ENCODE results near the gene TRAPPC2.
"Not testable (repeated sequence)": the region's sequence is repeated elsewhere in the genome, so short reads cannot be mapped to it uniquely, and the experiment has no call there.

The TRAPPC2 gene

DNA sequence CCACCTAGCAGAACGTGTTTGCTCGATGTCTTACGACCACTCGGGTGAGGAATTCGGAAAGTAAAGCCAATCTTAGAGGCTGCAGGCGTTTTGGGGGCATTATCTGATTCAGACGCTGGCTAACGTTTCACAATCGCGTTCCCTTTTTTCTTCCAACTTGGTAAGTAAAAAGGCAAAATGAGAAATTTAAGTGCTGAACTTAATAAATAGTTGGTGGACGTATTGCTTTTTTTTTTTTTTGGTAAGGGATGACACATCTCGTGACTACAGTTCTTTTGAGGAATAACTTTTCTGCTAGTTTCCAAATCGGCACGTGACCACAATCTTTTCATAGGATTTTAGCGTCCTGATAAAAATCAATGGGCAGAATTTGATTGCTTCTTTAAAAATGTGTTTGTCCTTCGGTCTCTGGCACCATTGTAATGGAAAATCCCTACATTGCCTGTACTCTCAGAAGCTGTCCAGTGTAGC lies 44.6 kb downstream of the TRAPPC2 start:
- Histone ChIP-seq H3K4me1 (peaks cover 19% of the 10 kb centered on the region), H3K4me3 (peak overlapping the region; percentile 82), H3K27me3 (ENCODE audit: low read depth) (no peaks in the 10 kb centered on the region), H3K9me3 (no peaks in the 10 kb centered on the region), H3K36me3 (replicated peaks) (no peaks in the 10 kb centered on the region)
- in situ Hi-C loops (cut with MboI; ENCODE audit: low sequenced_read_pairs), result no loop called here
- DNase-seq (ENCODE audit: low spot score in 2 of 2), result peak in 1 of 2 experiments; percentile 72

DNA sequence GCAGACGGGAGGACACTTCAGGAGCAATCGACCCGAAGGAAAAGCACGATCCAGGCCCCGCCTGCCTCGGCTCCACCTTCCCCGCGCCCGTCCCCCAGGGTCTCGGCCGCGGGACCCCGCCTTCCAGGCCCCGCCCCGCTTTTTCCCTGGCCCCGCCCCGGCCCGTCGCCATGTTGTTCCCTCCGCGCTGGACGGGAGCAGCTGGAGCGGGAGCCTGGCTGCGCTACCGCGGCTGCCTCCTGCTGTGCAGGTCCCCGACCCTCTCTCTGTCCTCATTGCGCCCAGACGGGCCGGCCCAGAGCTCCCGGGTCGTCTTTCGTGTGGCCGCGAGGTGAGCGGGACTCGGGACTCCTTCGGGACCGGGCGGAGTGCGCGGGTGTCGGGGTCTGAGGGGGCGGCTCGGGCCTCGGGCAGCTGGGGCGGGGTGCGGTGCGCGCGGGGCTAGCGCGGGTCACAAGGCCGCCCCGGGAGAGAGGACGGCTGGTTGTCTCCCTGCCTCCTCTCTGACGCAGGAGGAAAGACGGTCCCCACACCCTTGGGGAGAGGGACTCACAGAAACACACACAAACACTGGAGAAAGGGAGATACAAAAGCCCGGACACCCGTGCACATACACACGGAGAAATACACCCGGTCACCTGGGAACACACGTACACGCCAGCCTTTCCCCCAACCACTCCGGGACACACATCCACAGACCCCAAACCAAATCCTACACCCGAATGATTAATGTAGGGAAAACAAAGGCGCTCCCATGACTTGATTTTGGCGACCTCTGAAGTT lies 45.3 kb downstream of the TRAPPC2 start, which contains the start of gene RAB9A:
TSS of gene RAB9A (plus strand) at position 171 of the 783 bp plus-strand sequence. CDS start 19,619 bp downstream, outside the sequence.
- peak; percentile 86 to 96 for DNase-seq (ENCODE audit: low spot score in 2 of 2)
- Histone ChIP-seq H3K4me1 (peaks cover 19% of the 10 kb centered on the region), H3K27me3 (ENCODE audit: low read depth) (no peaks in the 10 kb centered on the region), H3K9me3 (no peaks in the 10 kb centered on the region), H3K36me3 (replicated peaks) (no peaks in the 10 kb centered on the region), H3K4me3 (peak within 1 kb of the TSS; percentile 82)
- in situ Hi-C loops (cut with MboI; ENCODE audit: low sequenced_read_pairs), result no loop called here

DNA sequence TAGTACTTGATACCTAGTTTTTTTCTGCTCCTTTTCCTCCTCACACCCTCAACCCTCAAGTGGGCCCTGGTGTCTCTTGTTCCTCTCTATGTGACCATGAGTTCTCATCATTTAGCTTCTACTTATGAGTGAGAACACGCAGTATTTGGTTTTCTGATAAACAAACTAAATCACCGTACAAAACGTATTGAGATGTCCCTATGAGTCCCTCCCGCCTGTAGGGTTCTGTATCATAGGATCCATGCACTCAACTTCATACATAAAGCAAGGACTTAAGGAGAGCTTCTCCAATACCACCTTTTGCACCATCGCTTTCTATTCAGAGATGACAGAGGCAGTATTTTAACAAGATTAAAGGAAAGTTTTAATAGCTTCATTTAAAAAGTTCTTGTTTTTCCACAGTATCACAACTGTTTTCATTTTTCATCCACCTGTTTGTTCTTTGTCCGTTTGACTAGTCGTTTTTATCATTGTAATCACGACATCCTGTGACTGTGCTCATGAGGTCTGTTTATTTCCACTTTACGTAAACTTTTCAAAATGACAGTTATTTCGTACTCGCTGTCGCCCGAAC lies 45.9 kb downstream of the TRAPPC2 start:
- peaks cover 15% of the 10 kb centered on the region for H3K4me1 ChIP-seq
- no peaks in the 10 kb centered on the region for H3K27me3 ChIP-seq (ENCODE audit: low read depth)
- peak overlapping the region; percentile 82 for H3K4me3 ChIP-seq
- DNase-seq (ENCODE audit: low spot score in 2 of 2), result no peak
- in situ Hi-C loops (cut with MboI; ENCODE audit: low sequenced_read_pairs), result no loop called here
- no peaks in the 10 kb centered on the region for H3K36me3 ChIP-seq (replicated peaks)
- H3K9me3 ChIP-seq, result no peaks in the 10 kb centered on the region

DNA sequence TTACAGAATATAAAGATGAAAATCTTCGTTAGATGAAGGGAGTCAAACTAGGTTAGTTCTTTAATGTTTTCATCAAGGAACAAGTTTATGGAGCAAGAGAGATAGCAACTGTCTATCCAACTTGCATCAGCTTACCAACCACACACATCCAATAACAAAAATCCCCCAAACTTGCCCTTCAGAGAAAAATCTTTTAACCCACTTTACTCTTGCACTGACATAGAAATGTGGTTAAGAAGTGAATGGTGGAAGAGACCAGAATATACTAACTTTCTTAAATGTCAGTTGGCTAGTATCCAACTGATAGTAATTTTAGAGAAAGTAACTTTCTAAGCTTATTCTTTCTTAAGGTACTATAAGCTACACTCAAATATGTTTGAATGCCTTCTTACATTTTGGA lies 47.2 kb downstream of the TRAPPC2 start:
- Histone ChIP-seq H3K4me1 (peaks cover 8% of the 10 kb centered on the region), H3K9me3 (no peaks in the 10 kb centered on the region), H3K4me3 (no peak overlapping the region), H3K36me3 (replicated peaks) (no peaks in the 10 kb centered on the region), H3K27me3 (ENCODE audit: low read depth) (no peaks in the 10 kb centered on the region)
- DNase-seq (ENCODE audit: low spot score in 2 of 2), result no peak
- in situ Hi-C loops (cut with MboI; ENCODE audit: low sequenced_read_pairs), result no loop called here

DNA sequence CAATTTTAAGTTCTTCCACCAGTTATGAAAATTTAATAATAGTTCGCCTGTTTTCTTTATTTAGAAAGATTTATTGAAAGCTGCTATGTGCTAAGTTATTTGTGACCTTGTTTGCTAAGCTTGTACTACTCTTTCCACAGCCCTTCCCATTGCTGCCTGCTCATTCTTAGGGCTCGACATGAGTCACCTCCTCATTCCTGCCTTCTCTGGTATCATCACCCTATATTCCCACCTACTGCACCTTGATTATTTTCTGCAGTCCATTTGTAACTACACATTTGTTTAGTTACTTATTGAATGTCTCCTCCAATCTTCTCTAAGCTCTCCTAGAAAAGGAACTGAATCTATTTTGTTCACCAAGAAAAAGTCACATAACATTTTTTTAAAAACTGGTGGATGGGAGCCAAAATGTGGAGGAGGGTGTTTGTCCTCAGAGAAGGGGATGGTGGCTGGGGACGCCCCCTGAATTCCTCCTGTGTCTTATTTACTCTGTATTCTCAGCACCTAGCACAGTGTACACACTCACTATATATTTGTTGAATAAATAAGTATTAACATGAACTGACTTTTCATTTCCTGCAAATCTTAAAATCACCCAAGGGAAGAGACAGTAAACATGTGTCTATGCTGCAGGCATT lies 49.2 kb downstream of the TRAPPC2 start:
- H3K4me1 ChIP-seq, result peaks cover 3% of the 10 kb centered on the region
- DNase-seq (ENCODE audit: low spot score in 2 of 2), result no peak
- no peaks in the 10 kb centered on the region for H3K9me3 ChIP-seq
- H3K27me3 ChIP-seq (ENCODE audit: low read depth), result no peaks in the 10 kb centered on the region
- H3K4me3 ChIP-seq, result no peak overlapping the region
- H3K36me3 ChIP-seq (replicated peaks), result no peaks in the 10 kb centered on the region
- in situ Hi-C loops (cut with MboI; ENCODE audit: low sequenced_read_pairs), result no loop called here

DNA sequence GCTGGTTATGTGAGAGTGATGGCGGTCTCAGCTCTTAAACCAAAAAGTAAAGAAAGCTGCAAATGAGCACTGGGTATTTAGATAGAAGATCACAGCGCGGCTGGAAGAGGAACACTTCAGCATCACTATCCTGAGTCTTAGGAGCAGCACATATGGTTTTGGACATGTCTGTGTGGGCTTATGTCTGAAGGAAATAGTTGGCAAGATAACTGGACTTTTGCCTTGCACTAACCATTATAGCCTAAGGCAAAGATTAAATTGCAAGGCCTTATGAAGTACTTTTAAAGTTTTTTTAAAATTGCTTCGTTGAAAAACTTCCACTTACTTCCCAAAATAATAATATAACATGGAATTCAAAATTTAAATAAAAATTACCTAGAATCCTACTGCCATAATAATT lies 50.1 kb downstream of the TRAPPC2 start:
- Histone ChIP-seq H3K36me3 (replicated peaks) (no peaks in the 10 kb centered on the region), H3K4me3 (no peak overlapping the region), H3K9me3 (no peaks in the 10 kb centered on the region), H3K4me1 (peaks cover 3% of the 10 kb centered on the region), H3K27me3 (ENCODE audit: low read depth) (no peaks in the 10 kb centered on the region)
- in situ Hi-C loops (cut with MboI; ENCODE audit: low sequenced_read_pairs), result no loop called here
- DNase-seq (ENCODE audit: low spot score in 2 of 2), result no peak

DNA sequence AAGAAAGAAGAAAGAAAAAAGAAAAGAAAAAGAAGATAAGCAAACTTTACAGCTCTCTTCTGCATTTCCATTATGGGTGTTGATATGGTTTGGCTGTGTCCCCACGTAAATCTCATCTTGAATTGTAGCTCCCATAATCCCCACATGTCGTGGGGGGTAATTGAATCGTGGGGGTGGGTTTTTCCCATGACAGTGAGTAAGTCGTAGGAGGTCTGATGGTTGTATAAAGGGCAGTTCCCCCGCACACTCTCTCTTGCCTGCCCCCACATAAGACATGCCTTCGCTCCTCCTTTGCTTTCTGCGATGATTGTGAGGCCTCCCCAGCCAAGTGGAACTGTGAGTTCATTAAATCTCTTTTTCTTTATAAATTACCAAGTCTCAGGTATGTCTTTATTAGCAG lies 52.8 kb downstream of the TRAPPC2 start:
- Histone ChIP-seq H3K4me1 (no peaks in the 10 kb centered on the region), H3K36me3 (replicated peaks) (no peaks in the 10 kb centered on the region), H3K9me3 (no peaks in the 10 kb centered on the region), H3K4me3 (no peak overlapping the region), H3K27me3 (ENCODE audit: low read depth) (no peaks in the 10 kb centered on the region)
- DNase-seq (ENCODE audit: low spot score in 2 of 2), result no peak
- in situ Hi-C loops (cut with MboI; ENCODE audit: low sequenced_read_pairs), result no loop called here

DNA sequence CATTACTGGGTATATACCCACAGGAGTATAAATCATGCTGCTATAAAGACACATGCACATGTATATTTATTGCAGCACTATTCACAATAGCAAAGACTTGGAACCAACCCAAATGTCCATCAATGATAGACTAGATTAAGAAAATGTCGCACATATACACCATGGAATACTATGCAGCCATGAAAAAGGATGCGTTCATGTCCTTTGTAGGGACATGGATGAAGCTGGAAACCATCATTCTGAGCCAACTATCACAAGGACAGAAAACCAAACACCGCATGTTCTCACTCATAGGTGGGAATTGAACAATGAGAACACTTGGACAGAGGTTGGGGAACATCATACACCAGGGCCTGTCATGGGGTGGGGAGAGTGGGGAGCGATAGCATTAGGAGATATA lies 54.7 kb downstream of the TRAPPC2 start:
- H3K4me1 ChIP-seq; H3K4me3 ChIP-seq; H3K36me3 ChIP-seq (replicated peaks); H3K27me3 ChIP-seq (ENCODE audit: low read depth); H3K9me3 ChIP-seq; DNase-seq (ENCODE audit: low spot score in 2 of 2); in situ Hi-C loops (cut with MboI; ENCODE audit: low sequenced_read_pairs): not testable (repeated sequence)

DNA sequence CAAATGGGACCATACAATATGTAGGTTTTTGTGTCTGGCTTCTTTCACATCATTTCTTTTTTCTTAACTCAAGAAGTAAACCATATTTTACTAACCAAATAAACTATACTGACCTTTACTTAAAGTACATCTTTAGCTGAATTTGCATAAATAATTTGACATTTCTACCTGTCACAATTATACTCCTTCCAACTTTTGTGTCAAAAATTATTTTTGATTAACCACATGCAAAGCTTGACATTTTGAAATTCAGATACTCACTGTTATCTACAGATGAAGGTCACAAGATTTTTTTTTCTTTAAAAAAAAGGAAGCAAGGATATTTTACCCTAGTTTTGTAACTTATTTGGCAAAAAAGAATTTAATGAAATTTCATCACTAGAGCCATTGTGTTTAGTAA lies 57.5 kb downstream of the TRAPPC2 start:
- in situ Hi-C loops (cut with MboI; ENCODE audit: low sequenced_read_pairs), result no loop called here
- Histone ChIP-seq H3K4me3 (no peak overlapping the region), H3K9me3 (no peaks in the 10 kb centered on the region), H3K36me3 (replicated peaks) (no peaks in the 10 kb centered on the region), H3K27me3 (ENCODE audit: low read depth) (no peaks in the 10 kb centered on the region), H3K4me1 (no peaks in the 10 kb centered on the region)
- DNase-seq (ENCODE audit: low spot score in 2 of 2), result no peak

DNA sequence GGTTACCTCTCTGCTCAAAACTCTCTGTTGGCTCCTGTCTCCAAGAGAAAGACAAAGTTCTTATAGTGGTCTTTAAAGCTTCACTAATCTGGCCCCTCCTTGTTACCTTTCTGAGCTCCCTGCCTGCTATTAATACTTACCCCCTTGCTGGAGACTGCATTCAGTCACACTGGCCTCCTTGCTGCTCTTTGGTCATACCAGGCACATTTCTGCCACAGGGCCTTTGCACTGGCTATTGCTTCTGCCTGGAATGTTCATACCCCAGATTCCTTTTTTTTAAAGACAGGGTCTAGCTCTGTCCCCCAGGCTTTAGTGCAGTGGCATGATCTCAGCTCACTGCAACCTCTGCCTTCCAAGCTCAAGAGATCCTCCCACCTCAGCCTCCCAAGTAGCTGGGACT lies 61.4 kb downstream of the TRAPPC2 start:
- Histone ChIP-seq H3K4me1 (no peaks in the 10 kb centered on the region), H3K27me3 (ENCODE audit: low read depth) (no peaks in the 10 kb centered on the region), H3K9me3 (no peaks in the 10 kb centered on the region), H3K36me3 (replicated peaks) (no peaks in the 10 kb centered on the region), H3K4me3 (no peak overlapping the region)
- no peak for DNase-seq (ENCODE audit: low spot score in 2 of 2)
- in situ Hi-C loops (cut with MboI; ENCODE audit: low sequenced_read_pairs), result no loop called here

DNA sequence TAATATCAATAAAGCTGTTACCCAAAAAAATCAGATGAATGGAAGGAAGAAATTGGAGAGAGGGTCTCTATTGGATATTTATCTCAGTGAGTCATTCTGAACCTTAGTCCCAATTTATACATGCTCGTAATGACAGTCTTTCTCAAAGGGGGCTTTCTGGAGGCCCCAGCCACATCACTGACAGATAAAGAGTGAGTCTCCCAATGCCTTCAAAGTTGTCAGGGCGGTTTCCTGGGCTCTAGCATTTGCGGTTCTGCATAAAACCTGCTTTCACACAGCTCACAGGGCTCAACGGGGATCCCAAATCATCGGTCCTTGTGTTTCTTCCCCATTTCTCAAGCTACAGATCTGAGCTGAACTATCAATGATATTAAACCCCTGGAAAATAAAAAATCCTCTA lies 64.2 kb downstream of the TRAPPC2 start:
- Histone ChIP-seq H3K27me3 (ENCODE audit: low read depth) (no peaks in the 10 kb centered on the region), H3K36me3 (replicated peaks) (no peaks in the 10 kb centered on the region), H3K9me3 (no peaks in the 10 kb centered on the region), H3K4me1 (no peaks in the 10 kb centered on the region), H3K4me3 (no peak overlapping the region)
- DNase-seq (ENCODE audit: low spot score in 2 of 2), result no peak
- in situ Hi-C loops (cut with MboI; ENCODE audit: low sequenced_read_pairs), result no loop called here

DNA sequence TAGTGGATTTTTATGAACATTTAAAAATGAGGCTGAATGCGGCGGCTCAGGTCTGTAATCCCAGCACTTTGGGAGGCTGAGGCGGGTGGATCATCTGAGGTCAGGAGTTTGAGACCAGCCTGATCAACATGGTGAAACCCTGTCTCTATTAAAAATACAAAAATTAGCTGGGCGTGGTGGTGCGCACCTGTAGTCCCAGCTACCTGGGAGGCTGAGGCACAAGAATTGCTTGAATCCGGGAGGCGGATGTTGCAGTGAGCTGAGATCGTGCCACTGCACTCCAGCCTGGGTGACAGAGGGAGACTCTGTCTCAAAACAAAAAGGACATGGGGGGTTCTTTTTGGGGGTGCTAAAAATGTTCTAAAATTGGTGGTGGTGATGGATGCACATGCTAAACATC lies 64.7 kb downstream of the TRAPPC2 start:
- H3K4me1 ChIP-seq; DNase-seq (ENCODE audit: low spot score in 2 of 2); H3K27me3 ChIP-seq (ENCODE audit: low read depth); H3K36me3 ChIP-seq (replicated peaks); H3K9me3 ChIP-seq; H3K4me3 ChIP-seq; in situ Hi-C loops (cut with MboI; ENCODE audit: low sequenced_read_pairs): not testable (repeated sequence)

DNA sequence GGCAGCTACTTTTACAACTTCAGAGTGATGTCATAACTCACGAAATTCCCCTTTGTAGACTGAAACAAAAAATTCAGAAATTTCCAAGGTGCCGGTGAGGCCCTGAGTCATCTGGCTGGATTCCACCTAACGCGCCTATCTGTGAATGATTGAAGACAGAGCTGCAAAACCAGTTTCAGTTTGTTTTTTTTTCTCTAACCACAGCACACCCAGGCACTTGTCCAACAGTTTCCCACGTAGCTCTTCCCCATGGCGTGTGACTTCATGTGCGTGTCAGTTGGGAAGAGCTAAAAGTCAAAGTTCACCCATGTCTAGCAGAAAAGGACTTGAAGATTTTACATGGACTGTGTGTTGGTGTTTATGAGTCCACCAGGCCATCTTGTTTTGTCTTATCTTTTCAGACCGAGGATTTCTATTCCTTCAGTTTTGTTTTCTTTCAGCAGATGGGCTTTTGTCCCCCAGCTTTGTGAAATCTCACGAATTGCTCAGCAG lies 65.1 kb downstream of the TRAPPC2 start:
- no peak overlapping the region for H3K4me3 ChIP-seq
- in situ Hi-C loops (cut with MboI; ENCODE audit: low sequenced_read_pairs), result no loop called here
- DNase-seq (ENCODE audit: low spot score in 2 of 2), result no peak
- H3K36me3 ChIP-seq (replicated peaks), result no peaks in the 10 kb centered on the region
- no peaks in the 10 kb centered on the region for H3K27me3 ChIP-seq (ENCODE audit: low read depth)
- H3K9me3 ChIP-seq, result no peaks in the 10 kb centered on the region
- H3K4me1 ChIP-seq, result no peaks in the 10 kb centered on the region

DNA sequence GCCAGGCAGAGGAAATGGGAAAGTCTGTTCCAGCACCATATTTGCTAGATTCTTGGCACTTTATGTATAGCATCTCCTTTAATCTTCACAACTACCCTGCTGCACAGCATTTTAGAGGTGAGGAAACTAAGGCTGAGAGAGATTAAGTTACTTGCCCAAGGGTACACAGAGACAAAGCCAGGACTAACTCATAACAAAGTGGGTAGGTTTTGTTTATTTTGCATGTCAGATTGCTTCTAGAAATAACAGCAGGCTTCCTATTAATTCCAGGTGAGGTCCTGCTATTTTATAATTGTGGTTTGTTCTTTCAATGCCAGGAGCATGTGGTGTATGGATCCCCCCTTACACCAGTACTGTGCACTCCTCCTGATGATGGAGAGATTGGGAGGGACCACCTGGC lies 66.5 kb downstream of the TRAPPC2 start:
- in situ Hi-C loops (cut with MboI; ENCODE audit: low sequenced_read_pairs), result no loop called here
- DNase-seq (ENCODE audit: low spot score in 2 of 2), result no peak

More for the DNA sequence above, 66.5 kb downstream of the TRAPPC2 start:
- H3K4me1 ChIP-seq, result no peaks in the 10 kb centered on the region
- no peaks in the 10 kb centered on the region for H3K9me3 ChIP-seq
- H3K4me3 ChIP-seq, result no peak overlapping the region
- no peaks in the 10 kb centered on the region for H3K27me3 ChIP-seq (ENCODE audit: low read depth)
- H3K36me3 ChIP-seq (replicated peaks), result no peaks in the 10 kb centered on the region; the same call in 1 of the 2 replicates
